KG1 (cell line): ENCODE results near the gene GSK3B.
"Not testable (repeated sequence)": the region's sequence is repeated elsewhere in the genome, so short reads cannot be mapped to it uniquely, and the experiment has no call there.

ENCODE experiments used
- DNase-seq: peaks from one replicate; lab custom pipeline; 2025; lab: John Stamatoyannopoulos, UW

The GSK3B gene

GRCh38 chr3:119934249-119934648 lies 160.0 kb downstream of the GSK3B start:
- DNase-seq: no peak

GRCh38 chr3:119933207-119933606 lies 161.0 kb downstream of the GSK3B start:
- DNase-seq: no peak

- DNase-seq: no peak
Measured at GRCh38 chr3:119930286-119930685, 164.0 kb downstream of the GSK3B start.

GRCh38 chr3:119927190-119927589 lies 167.1 kb downstream of the GSK3B start:
- no peak for DNase-seq

- DNase-seq: no peak
Measured at GRCh38 chr3:119924111-119925094, 169.8 kb downstream of the GSK3B start.

GRCh38 chr3:119918992-119919933 lies 175.0 kb downstream of the GSK3B start:
- no peak for DNase-seq

- DNase-seq: no peak
Measured at GRCh38 chr3:119913021-119913420, 181.2 kb downstream of the GSK3B start.

GRCh38 chr3:119912220-119912619 lies 182.0 kb downstream of the GSK3B start:
- DNase-seq: no peak

GRCh38 chr3:119911748-119912147 lies 182.5 kb downstream of the GSK3B start:
- DNase-seq: no peak

- no peak for DNase-seq
Measured at GRCh38 chr3:119902061-119902460, 192.2 kb downstream of the GSK3B start.

- DNase-seq: no peak
Measured at GRCh38 chr3:119901148-119901547, 193.1 kb downstream of the GSK3B start.

- DNase-seq: no peak
Measured at GRCh38 chr3:119899192-119899511, 195.1 kb downstream of the GSK3B start.

- no peak for DNase-seq
Measured at GRCh38 chr3:119898478-119899191, 195.6 kb downstream of the GSK3B start.

- DNase-seq: no peak
Measured at GRCh38 chr3:119894195-119894594, 200.1 kb downstream of the GSK3B start.

- no peak for DNase-seq
Measured at GRCh38 chr3:119893769-119894168, 200.5 kb downstream of the GSK3B start.

GRCh38 chr3:119891944-119892721 lies 202.1 kb downstream of the GSK3B start:
- no peak for DNase-seq

- DNase-seq: not testable (repeated sequence)
Measured at GRCh38 chr3:119888681-119889080, 205.6 kb downstream of the GSK3B start.

- no peak for DNase-seq
Measured at GRCh38 chr3:119885746-119886530, 208.3 kb downstream of the GSK3B start.

GRCh38 chr3:119884161-119884557 lies 210.1 kb downstream of the GSK3B start:
- DNase-seq: no peak

- no peak for DNase-seq
Measured at GRCh38 chr3:119883461-119884160, 210.6 kb downstream of the GSK3B start.
